T-helper 9 cell (primary cell): ENCODE measurements around the gene TMEM156.
"Not testable (repeated sequence)": the region's sequence is repeated elsewhere in the genome, so short reads cannot be mapped to it uniquely, and the experiment has no call there.

Experiments used
- DNase-seq: peaks from one replicate; pipeline ENCODE4 v3.0.0-alpha.2; 2020

The TMEM156 gene

DNA sequence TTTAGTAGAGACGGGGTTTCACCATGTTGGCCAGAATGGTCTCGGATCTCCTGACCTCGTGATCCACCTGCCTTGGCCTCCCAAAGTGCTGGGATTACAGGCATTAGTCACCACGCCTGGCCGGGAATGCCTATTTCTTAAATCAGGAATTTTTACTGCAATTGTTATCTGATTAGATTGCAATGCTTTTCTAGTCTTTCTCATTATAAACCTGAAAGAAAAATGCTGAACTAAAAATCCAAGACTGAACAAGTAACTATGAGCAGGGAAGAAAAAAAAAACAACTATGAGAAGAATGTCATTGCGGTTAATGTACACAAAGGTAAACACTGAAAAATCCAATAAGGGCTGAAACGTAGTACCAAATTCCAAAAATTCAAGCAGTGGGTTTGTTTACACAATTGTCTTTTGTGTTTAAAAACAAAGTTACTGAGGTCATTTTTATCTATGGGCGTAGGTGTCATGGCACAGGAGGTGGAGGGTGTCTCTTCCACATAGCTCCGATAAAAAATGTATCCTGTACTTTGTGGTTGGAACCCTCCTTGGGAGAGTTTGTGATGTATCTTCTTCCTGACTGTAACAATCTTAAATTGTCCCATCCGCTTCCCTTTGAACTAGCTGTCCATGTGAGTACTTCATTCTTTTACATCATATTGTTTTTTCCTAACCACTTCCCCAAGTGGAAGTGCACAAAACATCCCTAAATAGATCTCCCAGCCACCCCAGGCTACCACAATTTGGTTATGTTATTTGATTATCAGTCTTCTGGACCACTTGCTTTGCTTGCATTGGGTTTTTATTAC lies 11.1 kb upstream of the TMEM156 start:
- no peak for DNase-seq

- DNase-seq: no peak
Measured at GRCh38 chr4:39042366-39042765, 10.2 kb upstream of the TMEM156 start.

DNA sequence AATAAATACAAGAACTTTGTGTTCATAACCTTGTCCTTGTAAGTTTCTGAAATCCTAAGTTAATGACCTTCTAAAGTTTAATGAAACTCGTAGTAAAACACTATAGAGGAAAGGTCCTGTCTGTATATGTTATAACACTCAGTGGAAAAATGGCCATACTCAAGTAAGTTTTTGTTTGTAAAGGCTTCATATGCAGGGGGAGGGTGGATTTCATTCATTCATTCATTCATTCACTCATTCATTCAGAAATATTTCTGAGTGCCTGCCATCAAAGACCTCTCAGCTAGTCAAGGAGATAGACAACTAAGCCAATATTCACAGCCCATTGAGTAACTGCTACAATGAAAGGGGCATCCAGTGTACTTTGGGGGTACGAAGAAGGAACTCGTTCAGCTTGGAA lies 6.9 kb upstream of the TMEM156 start:
- DNase-seq: no peak

DNA sequence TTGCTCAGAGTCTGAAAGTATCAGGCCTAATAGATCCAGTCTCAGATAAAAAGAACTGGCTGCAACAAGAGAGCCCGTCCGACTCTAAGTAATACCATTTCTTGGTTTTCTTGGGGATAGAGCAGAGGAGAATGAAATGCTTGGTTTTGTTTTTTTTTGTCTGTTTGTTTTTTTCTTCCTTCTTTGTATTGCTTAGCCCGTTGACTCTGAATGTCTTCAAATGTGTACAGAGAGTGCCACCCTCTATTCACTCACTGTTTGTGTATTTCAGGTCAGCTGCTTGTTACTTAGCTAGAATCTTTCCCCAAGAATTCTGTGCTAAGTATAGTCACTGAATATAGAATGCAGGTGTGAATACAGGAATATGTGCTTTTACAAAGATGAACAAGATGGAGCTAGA lies 5.7 kb upstream of the TMEM156 start:
- DNase-seq: no peak

DNA sequence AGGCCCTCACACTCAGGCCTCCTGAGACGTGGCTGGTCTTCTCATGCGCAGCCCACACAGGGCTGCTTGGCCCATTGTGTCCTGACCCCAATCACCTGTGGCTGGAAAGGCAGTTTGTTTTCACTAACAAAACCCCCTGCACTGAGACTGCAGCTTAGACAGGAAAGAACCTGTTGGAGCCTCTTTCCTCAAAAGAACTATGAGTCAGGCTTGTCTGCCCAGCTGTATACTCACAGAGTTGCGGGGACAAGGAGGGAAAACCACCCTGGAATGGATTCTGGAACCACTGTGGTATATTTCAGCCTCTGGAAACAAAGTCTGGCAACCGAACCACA lies 5.2 kb upstream of the TMEM156 start:
- DNase-seq: no peak

- no peak for DNase-seq
Measured at GRCh38 chr4:39036172-39036571, 4.0 kb upstream of the TMEM156 start.

DNA sequence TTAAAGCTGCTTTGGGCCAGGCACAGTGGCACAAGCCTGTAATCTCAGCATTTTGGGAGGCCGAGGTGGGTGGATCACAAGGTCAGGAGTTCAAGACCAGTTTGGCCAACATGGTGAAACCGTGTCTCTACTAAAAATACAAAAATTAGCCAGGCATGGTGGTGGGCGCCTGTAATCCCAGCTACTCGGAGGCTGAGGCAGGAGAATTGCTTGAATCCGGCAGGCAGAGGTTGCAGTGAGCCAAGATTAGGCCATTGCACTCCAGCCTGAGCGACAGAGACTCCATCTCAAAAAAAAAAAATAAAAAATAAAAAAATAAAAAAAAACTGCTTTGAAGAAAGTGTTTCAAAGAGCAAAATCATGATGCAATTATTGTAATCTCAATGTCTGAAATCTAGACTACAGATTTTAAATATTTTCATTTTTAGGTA lies 604 bp downstream of the TMEM156 start:
- DNase-seq: not testable (repeated sequence)

DNA sequence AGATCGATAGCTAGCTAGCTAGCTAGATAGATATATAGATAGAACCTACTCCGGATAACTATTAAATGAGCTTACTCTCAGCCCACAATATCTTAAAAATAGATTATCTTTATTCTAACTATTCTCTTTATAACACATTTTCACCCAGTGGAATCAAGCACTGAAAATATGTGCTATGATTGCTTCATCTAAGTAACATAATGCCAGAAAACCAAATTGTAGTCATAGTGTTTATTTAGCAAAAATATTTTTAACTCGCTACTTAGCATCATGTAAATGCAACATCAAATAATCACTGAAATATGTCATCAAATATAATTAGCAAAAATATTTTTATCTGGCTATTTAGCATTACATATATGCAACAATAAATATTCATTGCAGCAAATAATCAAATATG lies 1.5 kb downstream of the TMEM156 start:
- DNase-seq: no peak

GRCh38 chr4:39029752-39030694 lies 2.2 kb downstream of the TMEM156 start:
- DNase-seq: no peak

DNA sequence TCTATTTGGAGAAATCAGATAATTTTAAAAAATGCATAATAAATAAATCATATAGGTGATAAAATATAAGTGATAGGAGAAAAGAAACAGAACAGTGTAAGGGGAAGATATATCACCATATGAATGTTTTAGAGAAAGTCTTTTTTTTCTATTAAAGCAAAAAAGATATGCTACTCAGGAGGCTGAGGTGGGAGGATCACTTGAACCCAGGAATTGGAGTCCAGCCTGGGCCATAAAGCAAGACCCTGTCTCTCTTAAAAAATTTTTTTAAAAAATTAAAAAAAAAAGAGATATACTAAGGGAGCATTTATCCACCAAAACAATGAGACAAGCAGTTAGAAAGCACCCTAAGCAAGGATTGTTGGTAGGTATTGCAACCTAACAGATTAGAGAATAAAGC lies 6.1 kb downstream of the TMEM156 start:
- no peak for DNase-seq

GRCh38 chr4:39025552-39026085 lies 6.6 kb downstream of the TMEM156 start:
- no peak for DNase-seq

DNA sequence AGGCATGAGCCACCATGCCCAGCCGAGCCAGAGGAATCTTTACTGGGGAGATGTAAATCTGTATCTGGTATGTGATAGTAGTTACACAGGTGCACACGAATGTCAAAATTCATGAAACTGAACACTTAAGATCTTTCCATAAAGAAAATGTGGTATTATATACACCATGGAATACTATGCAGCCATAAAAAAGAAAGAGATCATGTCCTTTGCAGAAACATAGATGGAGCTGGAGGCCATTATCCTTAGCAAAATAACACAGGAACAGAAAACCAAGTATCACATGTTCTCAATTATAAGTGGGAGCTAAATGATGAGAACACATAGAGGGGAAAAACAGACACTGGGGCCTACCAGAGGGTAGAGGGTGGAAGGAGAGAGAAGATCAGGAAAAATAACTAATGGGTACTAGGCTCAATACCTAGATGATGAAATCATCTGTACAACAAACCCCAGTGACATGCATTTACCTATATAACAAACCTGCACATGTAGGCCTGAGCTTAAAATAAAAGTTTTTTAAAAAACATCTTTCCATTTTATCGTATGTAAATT lies 7.8 kb downstream of the TMEM156 start:
- no peak for DNase-seq

GRCh38 chr4:39023059-39023458 lies 9.2 kb downstream of the TMEM156 start:
- no peak for DNase-seq

DNA sequence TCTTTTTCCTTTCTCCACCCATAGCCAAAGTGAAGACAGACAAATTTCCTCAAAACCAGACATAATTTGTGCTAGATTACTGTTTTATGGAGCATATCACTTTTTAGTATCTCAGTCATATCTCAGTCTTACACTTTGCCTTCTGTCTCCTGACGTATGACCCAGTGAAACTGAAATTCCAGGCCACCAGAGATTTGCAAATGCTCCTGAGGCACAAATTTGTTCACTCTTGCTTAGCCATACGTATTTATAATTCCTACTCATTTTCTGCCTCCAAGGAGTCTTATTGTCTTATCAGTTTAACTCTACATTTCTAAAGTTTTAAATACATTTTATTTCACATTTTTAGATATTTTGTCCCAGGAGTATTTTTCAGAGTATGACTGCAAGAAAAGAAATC lies 10.0 kb downstream of the TMEM156 start:
- DNase-seq: no peak

GRCh38 chr4:39021631-39022030 lies 10.6 kb downstream of the TMEM156 start:
- no peak for DNase-seq

- no peak for DNase-seq
Measured at GRCh38 chr4:39020130-39020529, 12.1 kb downstream of the TMEM156 start.

DNA sequence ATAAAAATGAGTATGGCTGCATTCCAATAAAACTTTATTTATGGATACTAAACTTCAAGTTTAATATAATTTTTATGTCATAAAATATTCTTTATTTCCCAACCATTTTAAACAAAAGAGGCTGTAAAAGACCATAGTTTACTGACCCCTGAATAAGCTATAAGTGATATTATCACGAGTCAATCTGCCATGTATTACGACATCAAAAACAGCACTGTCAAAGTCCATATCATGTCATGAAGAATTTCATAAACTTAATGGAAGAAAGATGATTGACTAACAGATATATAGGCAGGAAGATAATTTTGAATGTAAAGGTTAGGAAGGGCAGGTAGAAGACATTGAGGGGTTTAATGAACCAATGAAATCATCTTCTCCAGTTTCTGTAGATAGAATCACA lies 18.2 kb downstream of the TMEM156 start:
- no peak for DNase-seq

GRCh38 chr4:39004758-39005157 lies 27.5 kb downstream of the TMEM156 start:
- no peak for DNase-seq

GRCh38 chr4:39002058-39002457 lies 30.2 kb downstream of the TMEM156 start:
- not testable (repeated sequence) for DNase-seq

DNA sequence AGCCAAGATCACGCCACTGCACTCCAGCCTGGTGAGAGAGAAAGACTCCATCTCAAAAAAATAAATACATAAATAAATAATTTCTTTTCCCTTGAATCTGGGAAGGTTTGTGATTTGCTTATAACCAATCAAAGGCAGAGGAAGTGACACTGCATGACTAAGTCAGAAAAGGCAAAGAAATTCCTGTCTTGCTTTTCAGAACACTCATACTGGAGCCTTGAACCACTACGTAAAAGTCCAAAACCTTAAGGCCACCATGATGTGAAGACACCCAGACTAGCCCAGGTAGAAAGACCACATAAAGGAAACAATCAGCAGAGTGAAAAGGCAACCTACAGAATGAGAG lies 36.6 kb downstream of the TMEM156 start:
- no peak for DNase-seq

DNA sequence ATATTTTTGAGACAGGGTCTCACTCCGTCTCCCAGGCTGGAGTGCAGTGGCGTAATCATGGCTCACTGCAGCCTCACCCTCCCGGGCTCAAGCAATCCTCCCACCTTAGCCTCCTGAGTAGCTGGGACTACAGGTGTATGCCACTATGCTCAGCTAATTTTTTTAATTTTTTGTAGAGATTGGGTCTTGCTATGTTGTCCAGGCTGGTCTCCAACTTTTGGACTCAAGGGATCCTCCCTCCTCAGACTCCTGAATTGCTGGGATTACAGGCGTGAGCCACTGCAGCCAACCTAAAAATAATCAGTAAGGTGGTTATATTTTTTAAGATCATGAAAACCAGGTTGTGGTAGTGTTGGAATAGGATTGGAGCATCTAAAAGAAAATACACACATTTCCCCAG lies 38.1 kb downstream of the TMEM156 start:
- DNase-seq: no peak

DNA sequence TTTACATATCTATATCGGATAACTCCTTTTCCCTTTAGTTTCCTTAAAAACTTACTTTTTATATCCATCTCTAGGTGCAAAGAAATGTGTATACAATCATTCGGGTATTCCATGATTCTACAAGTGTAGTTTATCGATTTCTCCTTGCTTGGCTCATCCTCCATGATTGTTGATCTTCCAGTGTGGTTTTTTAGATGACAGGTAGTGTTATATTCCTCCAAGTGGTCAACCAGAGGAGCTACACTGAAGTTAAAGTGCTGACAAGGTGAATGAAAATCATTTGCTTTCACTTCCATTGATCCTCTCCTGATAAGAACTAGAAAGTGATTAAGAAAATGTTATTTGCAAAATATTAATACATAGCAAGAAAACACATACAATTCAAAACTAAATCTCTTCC lies 38.5 kb downstream of the TMEM156 start:
- DNase-seq: no peak

GRCh38 chr4:38990241-38990640 lies 42.0 kb downstream of the TMEM156 start:
- DNase-seq: no peak

DNA sequence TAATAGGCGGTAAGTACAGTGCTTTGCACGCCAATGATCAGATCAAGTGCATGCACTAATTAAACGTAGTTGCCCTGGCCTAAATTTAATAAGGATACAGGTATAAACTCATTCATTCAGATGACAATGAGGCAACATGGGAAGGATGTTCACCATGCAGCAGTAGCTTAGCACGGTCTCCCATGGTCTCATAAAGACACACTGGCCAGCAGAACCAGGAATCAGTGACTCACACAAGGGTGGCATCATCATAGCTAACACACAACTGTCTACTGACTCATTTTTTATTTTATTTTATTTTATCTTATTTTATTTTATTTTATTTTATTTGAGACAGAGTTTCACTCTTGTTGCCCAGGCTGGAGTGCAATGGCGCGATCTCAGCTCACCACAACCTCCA lies 42.7 kb downstream of the TMEM156 start:
- DNase-seq: no peak
